Ovary (tissue), 3 donors: Measurements from ENCODE around the gene DHRS1.

Experiments
- CTCF ChIP-seq, 3 donors: fragments of 450-650 bp in 2 of 3; fragments of 200-600 bp in 1 of 3; IDR thresholded peaks; one replicate each; pipeline versions ENCODE4 v1.5.1 to v1.8.0; 2016 to 2022; ENCODE audit warnings: antibody characterized with exemption in 3 of 3, mild to moderate bottlenecking in 1 of 3
- EP300 ChIP-seq: sonication (generic); formaldehyde crosslinking; IDR thresholded peaks from one replicate; pipeline ENCODE4 v1.6.1; 2017; ENCODE audit warnings: antibody characterized with exemption
- POLR2A ChIP-seq: fragments of 450-650 bp; IDR thresholded peaks from one replicate; pipeline ENCODE4 v1.6.1; 2017; ENCODE audit warnings: antibody characterized with exemption, mild to moderate bottlenecking, moderate library complexity
- donor health status: DM: no; HTN: no; CAD: no.

DNA sequence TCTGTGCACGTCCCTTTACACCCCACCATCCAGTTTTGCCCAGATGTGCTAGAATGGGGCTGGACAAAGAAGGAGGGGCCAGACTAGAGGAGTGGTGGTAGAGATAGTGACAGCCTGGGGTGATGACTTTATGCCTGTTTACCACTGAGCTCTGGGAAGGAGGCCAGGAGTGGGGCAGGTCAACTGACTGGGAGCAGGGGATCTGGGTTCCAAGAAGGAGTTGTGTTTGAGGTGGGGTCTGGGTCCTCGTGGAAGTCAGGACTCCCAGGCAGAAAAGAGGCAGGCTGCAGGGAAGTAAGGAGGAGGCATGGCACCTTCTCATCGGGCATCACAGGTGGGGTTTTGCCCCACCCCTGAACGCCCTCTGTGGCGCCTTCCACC lies 10.7 kb upstream of the DHRS1 start:
- no peak for TF ChIP-seq CTCF (IDR thresholded peaks at IDR 0.05)
- TF ChIP-seq POLR2A: no peak
- no peak for TF ChIP-seq EP300
